Uterus (tissue), 4 donors: ENCODE data around the gene VANGL2. TPM values are rescaled to one million over a fixed set of nuclear protein-coding genes. Genes with fewer than 3 reads are reported as not detected.

ENCODE experiments used
- DNase-seq, 2 donors: peaks; one replicate each; pipeline ENCODE4 v3.0.0-alpha.2; 2019 to 2020
- H3K27ac ChIP-seq, 2 donors: fragments of 200-600 bp; sonication (generic); 1 replicate in 1 of 2; 2 replicates in 1 of 2; pipeline ENCODE4 v1.5.1; 2016 to 2018
- H3K27me3 ChIP-seq, 2 donors: fragments of 200-600 bp; sonication (generic); one replicate each; pipeline ENCODE4 v1.5.1; 2018 to 2019; ENCODE audit warnings: control low read depth in 1 of 2
- H3K36me3 ChIP-seq, 2 donors: fragments of 200-600 bp; sonication (generic); one replicate each; pipeline ENCODE4 v1.5.1; 2019; ENCODE audit warnings: control low read depth in 1 of 2
- H3K4me1 ChIP-seq, 2 donors: fragments of 200-600 bp; sonication (generic); one replicate each; pipeline ENCODE4 v1.5.1; 2018 to 2019; ENCODE audit warnings: control low read depth in 1 of 2
- H3K4me3 ChIP-seq, 2 donors: fragments of 200-600 bp; sonication (generic); 1 replicate in 1 of 2; 2 replicates in 1 of 2; pipeline ENCODE4 v1.5.1; 2018 to 2019; ENCODE audit warnings: mild to moderate bottlenecking in 1 of 2
- H3K9me3 ChIP-seq, 2 donors: fragments of 200-600 bp; sonication (generic); one replicate each; pipeline ENCODE4 v1.5.1; 2019; ENCODE audit warnings: control low read depth in 1 of 2
- POLR2A ChIP-seq, 2 donors: fragments of 450-650 bp; IDR thresholded peaks; one replicate each; pipeline ENCODE4 v1.6.1; 2016; ENCODE audit warnings: antibody characterized with exemption in 2 of 2, mild to moderate bottlenecking in 1 of 2, moderate library complexity in 1 of 2
- intact Hi-C: fragments of 100-400 bp; cut with DNase I; formaldehyde crosslinking; loops from one replicate; pipeline ENCODE4 v1.15.1; 2023; ENCODE audit warnings: low total_unique reads
- total RNA-seq, 4 donors: library from RNA; depleted of rRNA in 3 of 4; stranded (reverse); fragments of >200 nt in 3 of 4; gene quantifications; one replicate each; pipeline versions ENCODE4 v1.1.0 to v1.2.4, GENCODE V29; 2014 to 2023
- TF ChIP-seq, protein P1 (sequence below), 4 experiments: fragments of 200-600 bp in 2 of 4; fragments of 450-650 bp in 2 of 4; sonication (generic) in 2 of 4; IDR thresholded peaks; one replicate each; pipeline ENCODE4 v1.5.1; 2016 to 2019; ENCODE audit warnings: antibody characterized with exemption in 4 of 4, mild to moderate bottlenecking in 2 of 4, moderate library complexity in 1 of 4
- donor health status: DM: yes; HTN: yes; CAD: no.

The VANGL2 gene
- total RNA-seq, 4 donors from 2014 or later: 0.26 to 14.1 (median 4.7) TPM

DNA sequence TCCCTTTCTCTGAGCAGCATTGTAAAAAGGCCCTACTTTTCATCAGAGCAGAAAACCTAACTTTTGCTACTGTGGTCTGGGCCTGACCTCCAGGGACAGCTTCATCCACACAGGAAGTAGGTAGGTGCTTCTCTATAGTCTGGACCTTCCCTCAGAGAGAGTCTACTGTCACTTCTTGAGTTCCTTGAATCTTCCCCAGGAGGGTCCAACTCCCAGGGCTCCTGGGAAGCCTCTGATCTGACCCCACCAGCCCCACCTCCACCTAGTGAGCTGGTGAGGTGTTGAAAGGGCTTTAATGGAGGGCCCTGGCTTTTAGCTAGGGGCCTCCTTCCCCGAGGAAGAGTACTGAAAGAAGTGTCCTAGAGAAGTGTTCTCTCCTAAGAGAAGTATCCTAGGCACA is 2.7 kb upstream of the VANGL2 start:
- no peaks in the 10 kb centered on the region for H3K9me3 ChIP-seq
- TF ChIP-seq, protein P1, sequence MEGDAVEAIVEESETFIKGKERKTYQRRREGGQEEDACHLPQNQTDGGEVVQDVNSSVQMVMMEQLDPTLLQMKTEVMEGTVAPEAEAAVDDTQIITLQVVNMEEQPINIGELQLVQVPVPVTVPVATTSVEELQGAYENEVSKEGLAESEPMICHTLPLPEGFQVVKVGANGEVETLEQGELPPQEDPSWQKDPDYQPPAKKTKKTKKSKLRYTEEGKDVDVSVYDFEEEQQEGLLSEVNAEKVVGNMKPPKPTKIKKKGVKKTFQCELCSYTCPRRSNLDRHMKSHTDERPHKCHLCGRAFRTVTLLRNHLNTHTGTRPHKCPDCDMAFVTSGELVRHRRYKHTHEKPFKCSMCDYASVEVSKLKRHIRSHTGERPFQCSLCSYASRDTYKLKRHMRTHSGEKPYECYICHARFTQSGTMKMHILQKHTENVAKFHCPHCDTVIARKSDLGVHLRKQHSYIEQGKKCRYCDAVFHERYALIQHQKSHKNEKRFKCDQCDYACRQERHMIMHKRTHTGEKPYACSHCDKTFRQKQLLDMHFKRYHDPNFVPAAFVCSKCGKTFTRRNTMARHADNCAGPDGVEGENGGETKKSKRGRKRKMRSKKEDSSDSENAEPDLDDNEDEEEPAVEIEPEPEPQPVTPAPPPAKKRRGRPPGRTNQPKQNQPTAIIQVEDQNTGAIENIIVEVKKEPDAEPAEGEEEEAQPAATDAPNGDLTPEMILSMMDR (IDR thresholded peaks at IDR 0.05): no peak
- no peak for TF ChIP-seq POLR2A (IDR thresholded peaks at IDR 0.05)
- H3K4me3 ChIP-seq: no peak overlapping the region
- H3K27me3 ChIP-seq: no peaks in the 10 kb centered on the region
- no peak overlapping the region for H3K27ac ChIP-seq
- H3K4me1 ChIP-seq: no peaks in the 10 kb centered on the region
- intact Hi-C loops: no loop called here
- no peaks in the 10 kb centered on the region for H3K36me3 ChIP-seq
- no peak for DNase-seq

DNA sequence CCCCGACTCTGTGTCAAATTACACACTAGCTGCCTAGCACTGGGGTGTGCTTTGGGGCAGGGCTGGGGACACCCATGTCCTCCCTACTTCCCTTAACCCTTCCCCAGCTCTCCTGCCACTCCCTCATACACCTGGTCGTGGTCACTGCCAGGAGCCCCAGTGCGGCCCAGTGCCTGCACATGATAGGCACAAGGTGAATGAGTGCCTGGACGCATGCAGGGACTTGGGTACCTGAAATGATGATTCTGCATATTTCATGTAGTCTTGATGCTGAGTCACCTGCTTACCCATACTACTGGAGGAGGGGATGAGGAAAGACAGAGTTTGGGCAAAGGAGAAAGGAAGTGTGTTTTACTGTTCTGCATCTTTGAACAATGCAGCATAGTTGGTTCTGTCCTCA is 1.5 kb upstream of the VANGL2 start:
- Histone ChIP-seq H3K4me3 (no peak overlapping the region), H3K36me3 (no peaks in the 10 kb centered on the region), H3K27me3 (no peaks in the 10 kb centered on the region), H3K27ac (no peak overlapping the region), H3K9me3 (no peaks in the 10 kb centered on the region), H3K4me1 (no peaks in the 10 kb centered on the region)
- TF ChIP-seq POLR2A (IDR thresholded peaks at IDR 0.05): no peak
- TF ChIP-seq, protein P1 (IDR thresholded peaks at IDR 0.05): no peak
- DNase-seq: no peak
- intact Hi-C loops: no loop called here

DNA sequence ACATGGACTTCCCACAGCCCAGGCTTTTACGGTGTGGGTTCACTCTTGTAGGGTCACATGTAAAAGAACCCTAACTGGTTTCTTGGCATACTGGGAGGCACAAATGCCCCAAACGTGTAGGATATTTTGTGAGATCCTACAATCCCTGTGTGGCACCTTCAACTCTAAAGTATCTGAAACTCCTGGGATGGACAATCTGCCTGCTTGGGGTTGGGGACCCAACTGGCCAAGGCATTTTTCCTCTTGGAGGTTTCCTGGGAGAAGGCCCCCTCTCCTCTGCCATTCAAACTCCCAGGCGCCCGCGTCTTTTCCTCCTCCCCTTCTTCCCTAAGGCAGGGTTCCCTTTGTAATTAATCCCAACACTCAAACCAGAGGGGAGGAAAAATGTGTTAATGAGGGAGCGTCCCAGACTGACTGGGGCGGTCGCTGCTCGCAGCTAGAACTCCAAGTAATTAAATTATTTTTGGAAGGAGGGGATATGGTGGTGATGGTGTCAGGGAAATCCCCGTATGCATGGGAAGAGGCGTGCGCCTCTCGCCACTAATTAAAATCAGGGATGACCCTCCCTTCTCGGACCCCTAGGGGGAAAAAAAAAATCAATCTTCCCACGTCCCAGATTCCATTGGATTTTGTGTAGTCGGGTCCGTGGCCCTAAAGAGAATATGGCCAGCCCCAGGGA is 681 bp upstream of the VANGL2 start:
- Histone ChIP-seq H3K9me3 (no peaks in the 10 kb centered on the region), H3K4me3 (peak overlapping the region; percentile 61 to 71), H3K27me3 (no peaks in the 10 kb centered on the region), H3K36me3 (no peaks in the 10 kb centered on the region), H3K27ac (peak overlapping the region; percentile 77), H3K4me1 (no peaks in the 10 kb centered on the region)
- TF ChIP-seq, protein P1 (IDR thresholded peaks at IDR 0.05): no peak
- no peak for TF ChIP-seq POLR2A (IDR thresholded peaks at IDR 0.05)
- intact Hi-C loops: no loop called here
- no peak for DNase-seq

DNA sequence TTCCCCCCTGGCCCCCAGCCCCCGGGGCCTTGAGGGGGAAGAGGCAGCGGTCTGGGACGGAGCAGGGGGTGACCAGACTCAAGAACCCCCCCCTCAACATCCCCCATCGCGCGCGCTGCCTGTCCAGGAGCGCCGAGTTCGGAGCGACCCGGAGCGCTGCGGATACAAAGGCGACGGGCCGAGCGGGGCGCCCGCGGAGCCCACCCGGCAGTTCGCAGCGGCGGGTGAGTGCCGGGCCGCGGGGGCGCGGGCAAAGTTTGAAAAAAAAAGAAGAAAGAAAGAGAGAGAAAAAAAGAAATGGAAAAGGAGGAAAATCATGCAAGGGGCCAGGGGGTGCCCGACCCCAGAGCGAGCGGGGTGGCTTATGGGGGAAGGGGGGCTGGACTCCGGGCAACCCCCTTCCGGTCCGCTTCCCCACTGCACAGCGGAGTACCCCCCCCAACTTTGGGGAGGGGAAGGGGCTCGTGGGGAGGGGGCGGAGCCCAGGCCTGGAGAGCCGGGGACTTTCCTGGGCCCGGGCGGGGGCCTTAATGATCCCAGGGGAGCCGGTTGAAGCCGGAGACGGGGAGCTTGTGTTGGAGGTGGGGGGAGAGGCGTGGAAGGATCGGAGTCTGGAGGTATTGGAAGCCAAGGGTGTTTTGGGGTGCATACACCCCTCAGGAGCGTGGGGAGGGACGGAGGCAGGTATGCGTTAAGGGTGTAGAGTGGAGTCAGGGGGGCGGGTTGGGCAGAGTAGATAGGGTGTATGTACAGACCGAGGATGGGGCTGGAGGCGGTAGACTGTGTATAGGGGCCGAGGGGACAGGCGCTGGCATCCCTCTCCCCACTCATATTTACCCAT is 502 bp downstream of the VANGL2 start:
- TF ChIP-seq POLR2A (IDR thresholded peaks at IDR 0.05): no peak
- TF ChIP-seq, protein P1 (IDR thresholded peaks at IDR 0.05): no peak
- no peaks in the 10 kb centered on the region for H3K27me3 ChIP-seq
- H3K4me3 ChIP-seq: peak overlapping the region; percentile 61 to 71
- peak in 1 of 2 donors; percentile 31 for DNase-seq
- peak overlapping the region; percentile 77 for H3K27ac ChIP-seq
- H3K4me1 ChIP-seq: no peaks in the 10 kb centered on the region
- intact Hi-C loops: no loop called here
- no peaks in the 10 kb centered on the region for H3K9me3 ChIP-seq
- no peaks in the 10 kb centered on the region for H3K36me3 ChIP-seq

DNA sequence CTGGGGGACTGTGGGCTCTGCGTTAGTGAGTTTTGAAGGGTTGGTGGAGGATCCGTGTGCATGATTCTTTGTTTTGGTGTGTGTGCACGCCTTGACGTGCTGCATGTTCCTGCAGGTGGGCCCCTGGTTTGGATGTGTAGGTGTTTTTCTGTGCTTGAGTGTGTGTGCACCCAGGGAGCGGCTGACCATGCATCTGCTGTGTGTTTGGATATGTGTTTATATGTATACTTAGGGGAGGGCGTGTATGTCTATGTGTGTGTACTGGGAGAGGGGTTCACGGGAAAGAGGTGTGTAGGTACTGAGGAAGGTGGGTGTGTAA is 1.1 kb downstream of the VANGL2 start:
- Histone ChIP-seq H3K4me1 (no peaks in the 10 kb centered on the region), H3K27ac (peak overlapping the region; percentile 77), H3K36me3 (no peaks in the 10 kb centered on the region), H3K27me3 (no peaks in the 10 kb centered on the region), H3K9me3 (no peaks in the 10 kb centered on the region), H3K4me3 (peak overlapping the region; percentile 61 to 71)
- intact Hi-C loops: no loop called here
- no peak for DNase-seq
- TF ChIP-seq POLR2A (IDR thresholded peaks at IDR 0.05): no peak
- TF ChIP-seq, protein P1 (IDR thresholded peaks at IDR 0.05): no peak
